Ovary (tissue), 9 donors: Measurements from ENCODE around the gene ZNF319. TPM values are rescaled to one million over a fixed set of nuclear protein-coding genes. Genes with fewer than 3 reads are reported as not detected.

ENCODE experiments used
- DNase-seq, 5 donors: peaks; one replicate each; pipeline ENCODE4 v3.0.0-alpha.2; 2019 to 2020
- H3K27ac ChIP-seq, 2 donors: fragments of 200-600 bp; one replicate each; pipeline versions ENCODE4 v1.5.1 to v1.8.0; 2019 to 2022
- H3K27me3 ChIP-seq: fragments of 200-600 bp; one replicate; pipeline ENCODE4 v1.8.0; 2022
- H3K36me3 ChIP-seq: fragments of 200-600 bp; sonication (generic); one replicate; pipeline ENCODE4 v1.5.1; 2019
- H3K4me1 ChIP-seq: one replicate; pipeline ENCODE4 v1.8.1; 2013; ENCODE audit warnings: mild to moderate bottlenecking, moderate library complexity; ENCODE audit not compliant: insufficient read depth
- H3K4me3 ChIP-seq: fragments of 200-600 bp; sonication (generic); one replicate; pipeline ENCODE4 v1.5.1; 2017
- H3K9me3 ChIP-seq, 2 donors: fragments of 200-600 bp in 1 of 2; sonication (generic) in 1 of 2; one replicate each; pipeline versions ENCODE4 v1.5.1 to v1.8.1; 2013 to 2019; ENCODE audit warnings: mild to moderate bottlenecking in 1 of 2, moderate library complexity in 1 of 2
- CTCF ChIP-seq, 3 donors: fragments of 450-650 bp in 2 of 3; fragments of 200-600 bp in 1 of 3; IDR thresholded peaks; one replicate each; pipeline versions ENCODE4 v1.5.1 to v1.8.0; 2016 to 2022; ENCODE audit warnings: antibody characterized with exemption in 3 of 3, mild to moderate bottlenecking in 1 of 3
- EP300 ChIP-seq: sonication (generic); formaldehyde crosslinking; IDR thresholded peaks from one replicate; pipeline ENCODE4 v1.6.1; 2017; ENCODE audit warnings: antibody characterized with exemption
- POLR2A ChIP-seq: fragments of 450-650 bp; IDR thresholded peaks from one replicate; pipeline ENCODE4 v1.6.1; 2017; ENCODE audit warnings: antibody characterized with exemption, mild to moderate bottlenecking, moderate library complexity
- WGBS, 3 donors: extraction: QIAGEN DNeasy Blood & Tissue Kit in 1 of 3; methylation state at CpG; one replicate each; pipeline versions ENCODE4 v1.1.5 to v1.1.7; 2013 to 2017; 5-methylcytosine and 5-hydroxymethylcytosine counted together
- intact Hi-C, 4 donors: fragments of 100-400 bp; cut with DNase I; formaldehyde crosslinking; loops; one replicate each; pipeline versions ENCODE4 v1.11.0 to v1.15.1; 2022 to 2023
- polyA plus RNA-seq, 2 donors: library from polyadenylated mRNA; stranded (reverse); fragments of 200-250 nt in 1 of 2; fragments of 350-450 nt in 1 of 2; fragmentation: Illumina TruSeq in 1 of 2; extraction: RNeasy Lipid Tissue Mini Kit (QIAGEN cat#74804) in 1 of 2; gene quantifications; one replicate each; pipeline ENCODE4 v1.2.3, GENCODE V29; 2013 to 2014
- total RNA-seq, 7 donors: library from RNA; depleted of rRNA in 2 of 7; stranded (reverse); fragments of >200 nt in 2 of 7; fragmentation: NEBNext Ultra II Directional in 3 of 7; extraction: Animal tissue kit (Norgen Biotek cat#: 25700) in 3 of 7; gene quantifications; one replicate each; pipeline versions ENCODE4 v1.1.0 to v1.2.4, GENCODE V29; 2016 to 2023
- donor health status: DM: no; HTN: no; CAD: no; lungs with moderate emphysema.
- donor health status: DM: no; HTN: no; CAD: no.
- donor health status: Bipolar disorder and iron deficiency.
- donor health status: DM: yes; HTN: yes; CAD: no.
- donor health status: DM: no; HTN: no; CAD: no.
- donor health status: DM: yes; HTN: yes; CAD: no.

Gene ZNF319
- total and polyA plus RNA-seq, 9 donors = 5.6 to 17.8 (median 12.9) TPM

DNA sequence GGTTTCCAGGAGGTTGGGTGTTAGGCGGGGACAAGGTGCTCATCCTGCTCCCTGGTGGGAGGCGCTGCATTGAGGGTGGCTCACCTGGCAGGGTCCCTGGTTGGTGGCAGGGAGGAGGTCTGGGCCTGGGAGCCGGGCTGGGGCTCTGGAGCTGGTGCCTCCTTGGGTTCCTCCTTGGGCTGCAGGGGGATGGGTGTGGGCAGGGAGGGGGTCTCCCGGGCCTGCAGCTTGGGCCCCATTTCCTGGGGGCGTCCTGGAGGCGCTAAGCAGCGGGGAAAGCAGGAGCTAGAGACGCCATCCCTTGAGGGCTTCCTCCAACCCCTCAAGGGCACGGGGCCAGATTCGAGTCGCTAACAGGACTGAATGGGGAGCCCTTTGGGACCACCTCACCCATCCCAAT lies 40.7 kb downstream of the ZNF319 start:
- H3K4me3 ChIP-seq = no peak overlapping the region
- intact Hi-C loops = no loop called here
- H3K4me1 ChIP-seq = no peaks in the 10 kb centered on the region
- no peaks in the 10 kb centered on the region for H3K36me3 ChIP-seq
- no peaks in the 10 kb centered on the region for H3K9me3 ChIP-seq
- H3K27me3 ChIP-seq = no peaks in the 10 kb centered on the region
- 79 to 89% (median 88%) methylated on average over 10 to 11 of the region's 11 CpGs for WGBS, 3 donors
- DNase-seq = no peak
- TF ChIP-seq CTCF (IDR thresholded peaks at IDR 0.05) = no peak
- TF ChIP-seq POLR2A = no peak
- TF ChIP-seq EP300 = no peak
- H3K27ac ChIP-seq = no peak overlapping the region

GRCh38 chr16:57959121-57959520 lies 41.4 kb downstream of the ZNF319 start:
- TF ChIP-seq EP300 = no peak
- no peak for TF ChIP-seq CTCF (IDR thresholded peaks at IDR 0.05)
- no peak for TF ChIP-seq POLR2A
- 85 to 90% (median 86%) methylated on average over 8 of the region's 8 CpGs for WGBS, 3 donors
- H3K27ac ChIP-seq = no peak overlapping the region
- no peaks in the 10 kb centered on the region for H3K27me3 ChIP-seq
- no peak for DNase-seq
- intact Hi-C loops = no loop called here
- H3K4me1 ChIP-seq = no peaks in the 10 kb centered on the region
- no peaks in the 10 kb centered on the region for H3K9me3 ChIP-seq
- no peaks in the 10 kb centered on the region for H3K36me3 ChIP-seq
- no peak overlapping the region for H3K4me3 ChIP-seq

- no peaks in the 10 kb centered on the region for H3K4me1 ChIP-seq
- no peak overlapping the region for H3K27ac ChIP-seq
- intact Hi-C loops = no loop called here
- no peaks in the 10 kb centered on the region for H3K36me3 ChIP-seq
- H3K4me3 ChIP-seq = no peak overlapping the region
- H3K27me3 ChIP-seq = no peaks in the 10 kb centered on the region
- no peaks in the 10 kb centered on the region for H3K9me3 ChIP-seq
- no peak for DNase-seq
- WGBS, 3 donors = 46 to 64% (median 63%) methylated on average over 6 of the region's 6 CpGs
- TF ChIP-seq POLR2A (no peak), CTCF (IDR thresholded peaks at IDR 0.05) (no peak)
These were observed 41.9 kb downstream of the ZNF319 start for GRCh38 chr16:57958544-57958943.

DNA sequence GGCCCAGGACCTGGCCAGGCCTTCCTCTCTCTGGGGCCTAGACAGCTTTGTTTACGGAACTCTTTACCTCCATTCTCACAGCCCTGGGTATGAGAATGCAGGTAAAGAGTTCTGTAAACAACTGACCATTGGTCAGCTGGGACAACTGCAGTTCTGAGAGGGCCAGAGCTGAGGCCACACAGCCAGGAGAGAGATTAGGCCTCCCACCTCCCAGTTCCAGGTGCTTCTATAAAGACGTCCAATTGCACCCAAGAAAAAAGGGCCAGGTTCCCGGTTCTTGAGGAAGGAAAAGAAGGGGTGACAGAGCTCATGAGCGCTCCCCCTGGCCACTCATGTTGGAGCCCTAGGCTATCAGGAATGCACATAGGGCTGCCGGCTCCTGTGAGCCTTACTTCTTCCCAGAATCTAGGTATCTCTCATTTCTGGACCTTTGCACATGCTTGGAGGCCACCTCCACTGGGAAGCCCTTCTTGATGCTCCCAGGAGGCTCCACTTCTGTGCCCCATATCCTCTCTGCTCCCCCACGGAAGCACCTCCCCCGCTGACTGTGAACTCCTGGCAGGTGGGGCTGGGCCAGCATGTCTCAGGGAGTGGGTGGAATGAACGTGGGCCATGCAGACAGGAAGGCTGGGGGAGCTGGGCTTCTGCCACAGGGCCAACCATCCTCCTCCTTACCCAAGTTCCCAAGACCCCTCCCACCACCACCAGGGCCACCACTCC lies 42.6 kb downstream of the ZNF319 start:
- DNase-seq = no peak
- intact Hi-C loops = no loop called here
- Histone ChIP-seq H3K9me3 (no peaks in the 10 kb centered on the region), H3K27me3 (no peaks in the 10 kb centered on the region), H3K4me3 (no peak overlapping the region), H3K36me3 (no peaks in the 10 kb centered on the region), H3K4me1 (no peaks in the 10 kb centered on the region), H3K27ac (no peak overlapping the region)
- WGBS, 3 donors = 74 to 77% (median 74%) methylated on average over 8 of the region's 8 CpGs
- TF ChIP-seq EP300 = no peak
- TF ChIP-seq CTCF (IDR thresholded peaks at IDR 0.05) = no peak
- no peak for TF ChIP-seq POLR2A
